Measurements from ENCODE around the gene C1QB. TPM values are rescaled to one million over a fixed set of nuclear protein-coding genes. Genes with fewer than 3 reads are reported as not detected.

C1QB gene
- total and polyA plus RNA-seq, 2 of the 8 experiments (the other 6 are each of a cell fraction or from before 2014, with no cell fraction given), result not detected

DNA sequence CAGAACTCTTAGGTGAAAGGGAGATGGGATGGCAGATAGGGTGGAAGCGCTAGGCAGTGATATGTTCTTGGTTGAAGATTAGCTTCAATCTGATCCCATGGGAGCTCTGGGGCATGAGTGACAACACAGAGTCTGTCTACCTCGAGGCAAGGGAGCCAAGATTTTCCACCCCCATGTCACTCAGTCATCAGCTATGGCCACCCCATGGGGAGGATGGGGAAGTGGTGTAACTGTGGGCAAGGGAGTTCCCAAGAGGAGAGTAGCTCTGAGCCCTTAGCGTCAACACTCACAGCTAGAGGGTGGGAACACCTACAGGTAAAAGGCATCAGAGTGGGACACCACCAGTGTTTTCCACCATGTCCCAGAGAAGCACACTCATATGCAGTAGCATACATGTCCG is 46.9 kb upstream of the C1QB start:
- CTCF ChIA-PET (ENCODE audit: partially characterized antibody), result interaction anchor here (1.8 to 2.2 kb wide), 2 partner anchors 14 to 33 kb away, joined by 5 to 6 read pairs; no protein-coding TSS in a partner anchor
- Histone ChIP-seq H2BK15ac (ENCODE audit: low read length) (no peak overlapping the region), H3K9me3 (ENCODE audit: insufficient read depth in 2 of 2, low read depth in 1 of 2, low read length in 1 of 2) (no peaks in the 10 kb centered on the region), H2AFZ (ENCODE audit: low read length) (no peak overlapping the region), H3K4me1 (replicated peaks in 1 of 4; ENCODE audit: control insufficient read depth in 3 of 4, insufficient read depth in 4 of 4, low read length in 3 of 4) (peaks cover 0 to 6% (median 3%) of the 10 kb centered on the region in 4 experiments), H3K9ac (replicated peaks in 1 of 4; ENCODE audit: extremely low read depth in 1 of 4, low read depth in 3 of 4, low read length in 3 of 4) (no peak overlapping the region), H2BK120ac (replicated peaks; ENCODE audit: low read depth, low read length) (no peak overlapping the region), H3K27ac (ENCODE audit: low read depth, low read length) (no peak overlapping the region), H2AK5ac (ENCODE audit: low read depth, low read length) (no peak overlapping the region), H3K79me1 (ENCODE audit: low read depth, low read length) (no peaks in the 10 kb centered on the region), H3K18ac (ENCODE audit: extremely low read depth, low read length) (no peak overlapping the region), H3K56ac (replicated peaks; ENCODE audit: insufficient read length, low read depth, low read length) (no peak overlapping the region), H4K5ac (ENCODE audit: insufficient read length, low read depth, low read length) (no peak overlapping the region), H2BK5ac (ENCODE audit: low read depth, low read length) (no peak overlapping the region), H2BK12ac (ENCODE audit: low read depth, low read length) (no peak overlapping the region), H3K27me3 (replicated peaks in 1 of 4; ENCODE audit: control insufficient read depth in 3 of 4, extremely low read depth in 1 of 4, insufficient read depth in 3 of 4, low read length in 3 of 4) (peaks cover 0 to 7% (median 0%) of the 10 kb centered on the region in 4 experiments; a peak in 1 of 7 replicates), H3K79me2 (ENCODE audit: control insufficient read depth in 1 of 2, insufficient read depth in 2 of 2, low read length in 2 of 2) (no peaks in the 10 kb centered on the region), H3K4me3 (ENCODE audit: extremely low read depth in 1 of 4, insufficient read depth in 2 of 4, low read depth in 3 of 4, low read length in 4 of 4) (no peak overlapping the region), H3K4me2 (ENCODE audit: insufficient read depth in 1 of 2, low read depth in 2 of 2, low read length in 2 of 2) (no peak overlapping the region), H3K36me3 (ENCODE audit: control insufficient read depth in 2 of 4, insufficient read depth in 4 of 4, low read length in 3 of 4) (no peaks in the 10 kb centered on the region), H4K91ac (replicated peaks; ENCODE audit: insufficient read length, low read length) (no peak overlapping the region), H3K14ac (ENCODE audit: insufficient read length) (no peak overlapping the region), H3K4ac (replicated peaks; ENCODE audit: insufficient read length, low read depth, low read length) (no peak overlapping the region), H2BK20ac (ENCODE audit: low read length) (no peak overlapping the region), H3K23me2 (ENCODE audit: low read depth, low read length) (no peaks in the 10 kb centered on the region; the same call in 1 of the 2 replicates), H3K23ac (ENCODE audit: insufficient read length) (no peak overlapping the region), H4K8ac (ENCODE audit: extremely low read depth, insufficient read depth, low read length) (no peak overlapping the region), H4K20me1 (replicated peaks in 1 of 2; ENCODE audit: control insufficient read depth in 1 of 2, insufficient read depth in 2 of 2, low read length in 2 of 2) (peaks cover 0 to 4% of the 10 kb centered on the region in 2 experiments)
- DNase-seq (ENCODE audit: low read depth in 1 of 2, low spot score in 2 of 2) (no peak), FAIRE-seq (no peak)
- POLR2A ChIA-PET (ENCODE audit: partially characterized antibody), result no interaction called here
- 79% methylated on average over 4 of the region's 4 CpGs; no CpG with 5 or more reads in 1 of the 2 experiments for WGBS, 2 experiments (ENCODE audit: extremely low coverage in 1 of 2, insufficient coverage in 1 of 2, insufficient read length in 1 of 2, insufficient replicate concordance in 2 of 2, low coverage in 1 of 2, low lambda C conversion rate in 2 of 2, missing lambda C conversion rate in 1 of 2)
- TF ChIP-seq HDAC2 (IDR thresholded peaks at IDR 0.05; ENCODE audit: borderline replicate concordance in 1 of 2, low read depth in 2 of 2, low read length in 2 of 2) (no peak), JUND (IDR thresholded peaks at IDR 0.05; ENCODE audit: low read length) (no peak), BACH1 (IDR thresholded peaks at IDR 0.05; ENCODE audit: low read length) (no peak), MAFK (IDR thresholded peaks at IDR 0.05; ENCODE audit: low read depth, low read length) (no peak), BRCA1 (IDR thresholded peaks at IDR 0.05; ENCODE audit: low read depth, low read length) (no peak), RNF2 (IDR thresholded peaks at IDR 0.05; ENCODE audit: borderline replicate concordance, low read depth, low read length, missing control alignments, poor library complexity, severe bottlenecking) (no peak), CREB1 (IDR thresholded peaks at IDR 0.05) (no peak), ZNF274 (IDR thresholded peaks at IDR 0.05; ENCODE audit: borderline replicate concordance, extremely low read depth, low read length) (no peak)
- TF ChIP-seq, protein P1, sequence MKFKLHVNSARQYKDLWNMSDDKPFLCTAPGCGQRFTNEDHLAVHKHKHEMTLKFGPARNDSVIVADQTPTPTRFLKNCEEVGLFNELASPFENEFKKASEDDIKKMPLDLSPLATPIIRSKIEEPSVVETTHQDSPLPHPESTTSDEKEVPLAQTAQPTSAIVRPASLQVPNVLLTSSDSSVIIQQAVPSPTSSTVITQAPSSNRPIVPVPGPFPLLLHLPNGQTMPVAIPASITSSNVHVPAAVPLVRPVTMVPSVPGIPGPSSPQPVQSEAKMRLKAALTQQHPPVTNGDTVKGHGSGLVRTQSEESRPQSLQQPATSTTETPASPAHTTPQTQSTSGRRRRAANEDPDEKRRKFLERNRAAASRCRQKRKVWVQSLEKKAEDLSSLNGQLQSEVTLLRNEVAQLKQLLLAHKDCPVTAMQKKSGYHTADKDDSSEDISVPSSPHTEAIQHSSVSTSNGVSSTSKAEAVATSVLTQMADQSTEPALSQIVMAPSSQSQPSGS (IDR thresholded peaks at IDR 0.05; ENCODE audit: low read length), result no peak
